ENCODE measurements around the gene CCDC110. TPM values are rescaled to one million over a fixed set of nuclear protein-coding genes. Genes with fewer than 3 reads are reported as not detected.

Gene CCDC110
- total RNA-seq, 1 donor from 2014 or later = 0.73 TPM

DNA sequence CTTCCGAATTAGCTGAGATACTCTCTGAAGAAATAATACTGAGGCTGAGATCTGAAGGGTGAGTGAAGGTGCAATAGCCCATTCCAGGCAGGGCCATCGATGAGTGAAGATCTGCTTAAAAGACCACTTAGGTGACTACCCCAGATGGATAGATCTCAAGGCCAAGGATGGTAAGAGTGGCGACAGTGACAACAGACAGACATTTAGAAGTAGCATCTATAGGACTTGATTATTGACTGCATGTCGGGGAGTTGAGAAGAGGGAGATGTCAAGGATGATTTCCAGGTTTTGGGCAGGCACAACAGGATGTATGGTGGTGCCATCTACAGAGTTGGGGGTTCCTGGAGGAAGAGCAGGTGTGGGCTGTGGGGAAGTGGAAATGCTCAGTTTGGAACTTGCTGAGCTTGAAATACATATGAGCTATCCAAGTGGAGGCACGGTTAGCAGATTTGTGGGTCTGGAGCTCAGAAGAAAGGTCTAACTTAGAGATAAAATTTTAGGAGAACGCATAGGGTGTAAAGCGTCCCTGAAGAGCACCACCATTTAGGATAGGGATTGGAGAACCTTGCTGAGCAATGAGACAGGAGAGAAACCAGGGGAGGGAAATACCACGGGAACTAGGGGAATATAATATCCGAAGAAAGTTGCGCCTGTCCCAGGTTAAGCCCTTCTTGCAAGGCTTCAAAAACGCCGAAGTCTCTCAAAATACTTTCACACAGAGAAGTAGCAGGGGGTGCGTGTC is 46.5 kb downstream of the CCDC110 start:
- DNase-seq (ENCODE audit: low read depth, low spot score) = no peak

DNA sequence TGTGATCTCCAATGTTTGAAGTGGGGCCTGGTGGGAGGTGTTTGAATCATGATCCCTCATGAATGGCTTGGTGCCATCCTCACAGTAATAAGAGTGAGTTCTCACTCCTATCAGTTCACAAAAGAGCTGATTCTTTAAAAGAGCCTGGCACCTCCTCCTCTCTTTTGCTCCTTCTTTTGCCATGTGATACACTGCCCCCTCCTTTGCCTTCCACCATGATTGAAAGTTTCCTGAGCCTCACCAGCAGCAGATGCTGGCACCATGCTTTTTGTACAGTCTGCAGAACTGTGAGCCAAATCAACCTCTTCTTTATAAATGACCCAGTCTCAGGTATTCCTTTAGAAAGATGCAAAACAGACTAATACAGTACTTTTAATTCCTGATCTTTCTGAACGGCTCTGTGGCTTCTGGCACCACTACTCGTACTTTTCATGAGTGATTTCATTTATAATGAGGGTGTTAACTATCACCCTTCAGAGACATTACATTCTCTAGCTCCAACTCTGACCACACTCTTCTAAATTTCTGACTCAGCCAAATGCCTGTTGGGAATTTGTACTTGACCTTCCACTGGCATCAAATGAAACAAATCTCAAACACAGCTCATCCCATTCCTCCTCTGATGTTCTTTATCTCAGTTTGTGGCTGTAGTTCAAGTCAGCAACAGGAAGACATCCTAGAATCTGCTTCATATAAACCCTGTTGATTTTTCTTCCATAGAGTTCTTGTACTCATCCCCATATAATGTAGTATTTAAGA is 50.0 kb downstream of the CCDC110 start:
- DNase-seq (ENCODE audit: low read depth, low spot score) = no peak

- DNase-seq (ENCODE audit: low read depth, low spot score) = no peak
These were observed 54.6 kb downstream of the CCDC110 start for GRCh38 chr4:185416955-185417354.

DNA sequence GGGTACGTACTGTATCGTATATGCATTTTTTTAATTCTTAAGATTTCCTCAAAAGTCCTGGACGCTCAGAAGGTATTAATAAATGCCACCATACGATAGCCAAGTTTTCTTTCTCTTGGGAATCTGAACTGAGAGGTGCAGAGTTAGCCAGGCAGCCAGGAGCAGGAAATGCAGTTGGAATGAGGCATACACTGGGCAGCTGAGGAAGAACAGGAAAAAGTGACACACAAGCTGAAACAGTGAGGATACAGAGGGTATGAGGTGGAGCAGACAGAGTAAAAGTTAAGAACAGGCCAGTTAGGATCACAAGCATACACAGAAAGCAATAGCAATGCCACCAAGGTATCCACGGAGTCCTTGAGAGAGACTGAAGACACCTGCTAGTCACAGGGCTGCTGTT is 59.1 kb downstream of the CCDC110 start:
- peak; percentile 56 for DNase-seq (ENCODE audit: low read depth, low spot score)

- DNase-seq (ENCODE audit: low read depth, low spot score) = no peak
These were observed 59.7 kb downstream of the CCDC110 start for GRCh38 chr4:185411849-185412248.

- DNase-seq (ENCODE audit: low read depth, low spot score) = no peak
These were observed 63.1 kb downstream of the CCDC110 start for GRCh38 chr4:185408432-185408831.

DNA sequence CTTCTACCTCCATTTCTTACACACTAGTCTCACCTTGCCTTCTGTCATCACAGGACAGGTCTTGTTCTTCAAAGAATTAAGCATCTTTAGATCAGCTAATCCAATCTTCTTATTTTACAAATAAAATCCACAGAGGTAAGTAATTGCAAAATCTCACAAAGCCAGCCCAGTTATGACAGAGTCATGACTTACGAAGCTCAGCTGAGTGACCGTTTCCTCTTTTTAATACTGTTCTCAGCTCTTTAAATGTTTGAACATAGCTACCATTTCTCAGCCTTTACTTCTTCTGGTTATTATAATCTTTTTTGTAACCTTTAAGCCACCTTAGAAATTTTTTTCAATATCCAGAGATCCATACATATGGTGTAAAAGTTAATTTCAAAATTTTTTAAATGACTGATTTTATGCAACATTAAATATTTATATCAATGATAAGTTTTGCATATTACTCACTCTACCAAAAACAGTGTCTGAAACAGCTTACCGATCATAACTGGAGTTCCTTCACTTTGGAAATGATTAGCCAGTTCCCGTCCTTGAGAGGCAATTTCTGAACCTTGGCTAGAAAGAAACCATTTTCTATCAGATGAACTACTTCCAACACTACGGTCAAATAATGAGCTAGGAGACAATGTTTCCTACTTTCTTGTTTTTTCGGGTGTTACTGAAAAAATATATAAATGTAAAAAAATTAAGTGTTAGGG is 66.1 kb downstream of the CCDC110 start:
- DNase-seq (ENCODE audit: low read depth, low spot score) = no peak

DNA sequence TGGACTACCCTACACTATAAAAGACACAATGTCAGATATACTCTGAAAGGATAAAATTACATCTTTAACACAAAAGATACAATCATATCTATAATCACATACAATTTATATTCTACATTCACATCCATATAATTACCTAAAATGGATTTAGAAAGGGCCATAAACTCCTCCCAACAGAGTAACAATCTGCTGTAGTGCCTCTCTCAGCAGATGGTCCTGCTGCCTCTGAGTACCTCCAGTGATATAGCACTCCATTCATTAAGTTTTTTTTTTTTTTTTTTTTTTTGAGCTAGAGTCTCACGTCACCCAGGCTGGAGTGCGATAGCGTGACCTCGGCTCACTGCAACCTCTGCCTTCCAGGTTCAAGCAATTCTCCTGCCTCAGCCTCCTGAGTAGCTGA is 67.5 kb downstream of the CCDC110 start:
- DNase-seq (ENCODE audit: low read depth, low spot score) = no peak

DNA sequence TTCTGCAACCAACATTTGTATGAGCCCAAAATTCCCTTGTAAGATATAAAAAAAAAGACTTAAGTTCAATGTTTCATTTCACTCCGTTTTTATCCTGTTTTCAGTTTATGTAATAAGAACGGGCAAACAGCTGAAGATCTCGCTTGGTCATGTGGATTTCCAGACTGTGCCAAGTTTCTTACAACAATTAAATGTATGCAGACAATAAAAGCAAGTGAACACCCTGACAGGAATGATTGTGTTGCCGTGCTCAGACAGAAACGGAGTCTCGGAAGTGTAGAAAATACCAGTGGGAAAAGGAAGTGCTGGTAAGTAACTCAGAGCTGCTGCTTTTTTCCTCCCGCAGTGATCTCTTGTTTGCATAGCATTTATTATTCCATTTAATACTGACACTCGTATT is 72.1 kb downstream of the CCDC110 start:
- peak; percentile 63 for DNase-seq (ENCODE audit: low read depth, low spot score)

DNA sequence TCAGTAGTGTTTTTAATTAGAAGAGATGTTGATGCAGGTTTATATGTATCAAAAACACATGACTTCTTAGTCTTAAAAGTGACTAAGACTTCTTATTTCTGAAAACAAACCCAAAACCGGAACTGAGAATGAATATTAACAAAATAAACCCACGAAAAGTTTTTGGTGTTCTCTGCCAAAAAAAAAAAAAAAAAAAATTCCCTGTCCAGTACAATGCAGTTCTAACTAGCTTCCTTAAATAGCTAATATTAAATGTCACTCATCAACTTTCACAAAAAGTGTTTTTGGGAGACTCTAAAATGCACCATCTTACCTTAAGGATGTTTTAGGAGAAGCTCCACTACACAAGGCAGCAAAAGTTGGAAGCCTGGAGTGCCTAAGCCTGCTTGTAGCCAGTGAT is 72.9 kb downstream of the CCDC110 start:
- no peak for DNase-seq (ENCODE audit: low read depth, low spot score)

DNA sequence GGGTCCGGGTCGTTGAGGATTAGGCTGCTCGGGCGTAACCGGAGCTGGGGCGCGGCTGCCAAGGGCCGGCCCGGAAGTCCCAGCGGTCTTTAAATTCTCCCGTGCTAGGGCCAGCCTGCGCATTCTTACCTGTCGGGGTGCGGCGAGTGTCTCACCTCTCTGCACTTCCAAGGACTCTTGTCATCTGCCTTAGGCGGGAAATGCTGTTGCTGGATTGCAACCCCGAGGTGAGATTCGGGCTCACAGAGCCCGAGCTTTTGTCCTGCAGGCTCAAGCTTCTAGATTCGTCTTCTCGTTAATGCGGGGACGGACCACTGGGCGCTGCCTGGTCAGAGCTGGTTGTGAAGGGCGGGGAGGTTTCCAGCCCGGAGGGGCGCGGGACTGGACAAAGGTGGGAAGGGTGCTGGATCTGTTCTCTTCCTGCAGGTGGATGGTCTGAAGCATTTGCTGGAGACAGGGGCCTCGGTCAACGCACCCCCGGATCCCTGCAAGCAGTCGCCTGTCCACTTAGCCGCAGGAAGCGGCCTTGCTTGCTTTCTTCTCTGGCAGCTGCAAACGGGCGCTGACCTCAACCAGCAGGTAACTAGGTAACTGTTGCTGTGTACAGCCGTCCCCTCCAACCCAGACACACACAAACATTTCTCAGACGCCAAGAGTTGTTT is 74.7 kb downstream of the CCDC110 start, which contains the start of gene ANKRD37:
ANKRD37 (plus strand) TSS at position 118 of the 662 bp plus-strand sequence; CDS start at position 201, 83 bp downstream.
- DNase-seq (ENCODE audit: low read depth, low spot score) = peak; percentile 15

GRCh38 chr4:185395956-185396723 is 75.4 kb downstream of the CCDC110 start:
- peak; percentile 88 for DNase-seq (ENCODE audit: low read depth, low spot score)

DNA sequence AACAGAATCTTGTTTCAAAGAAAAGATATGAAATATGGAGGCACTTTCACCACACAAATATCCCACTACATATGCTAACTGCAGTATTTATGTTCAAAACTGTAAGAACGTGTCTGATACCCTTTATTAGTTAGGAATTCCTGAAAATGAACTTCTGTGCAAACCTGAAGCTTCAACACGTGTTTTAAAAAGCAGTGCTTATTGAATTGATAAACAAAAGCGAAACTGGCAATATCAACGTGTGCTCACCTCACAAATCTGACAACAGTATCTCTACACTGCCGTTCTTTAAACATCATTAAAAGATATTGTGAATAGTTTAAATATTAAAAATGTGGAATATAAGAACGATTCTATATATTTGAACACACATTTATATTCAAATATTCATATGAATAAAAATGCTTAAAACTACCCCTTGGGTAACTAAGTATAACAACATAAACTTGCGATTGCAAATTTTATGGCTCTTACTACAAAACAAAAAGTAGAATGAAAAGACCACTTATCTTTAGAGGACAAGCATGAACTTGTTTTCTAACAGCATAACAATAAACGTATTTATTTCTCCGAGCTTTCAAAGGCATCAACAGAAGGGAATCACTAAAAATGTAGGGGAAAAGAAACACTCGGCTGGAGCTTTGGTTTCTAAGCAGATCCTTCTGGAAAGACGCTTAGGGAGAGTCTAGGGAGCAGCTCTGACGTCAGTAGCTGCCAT is 76.1 kb downstream of the CCDC110 start, which contains the start of gene LRP2BP:
LRP2BP (minus strand) TSS at position 687 of the 718 bp plus-strand sequence. CDS start 17,738 bp downstream, outside the sequence.
- no peak for DNase-seq (ENCODE audit: low read depth, low spot score)

Other genes starting within 250 kb of the CCDC110 start
- gene LRP2BP, start 75.8 kb downstream of the CCDC110 start, total RNA-seq = 0.33 and 0.39 TPM in 2 replicates
- gene ANKRD37, start 74.9 kb downstream of the CCDC110 start, total RNA-seq = 4.7 and 6.5 TPM in 2 replicates
- 37.7 and 38.9 TPM in 2 replicates for gene UFSP2, start 45.8 kb downstream of the CCDC110 start, total RNA-seq
- 60.5 and 78.9 TPM in 2 replicates for gene PDLIM3, start 63.8 kb upstream of the CCDC110 start, total RNA-seq

Data from pulmonary artery endothelial cell (primary cell).